ENCODE measurements around the gene SPOCK2. TPM values are rescaled to one million over a fixed set of nuclear protein-coding genes. Genes with fewer than 3 reads are reported as not detected.

SPOCK2 gene
- total RNA-seq, 2 experiments from 2014 or later, result 0.76 to 7.5 TPM

DNA sequence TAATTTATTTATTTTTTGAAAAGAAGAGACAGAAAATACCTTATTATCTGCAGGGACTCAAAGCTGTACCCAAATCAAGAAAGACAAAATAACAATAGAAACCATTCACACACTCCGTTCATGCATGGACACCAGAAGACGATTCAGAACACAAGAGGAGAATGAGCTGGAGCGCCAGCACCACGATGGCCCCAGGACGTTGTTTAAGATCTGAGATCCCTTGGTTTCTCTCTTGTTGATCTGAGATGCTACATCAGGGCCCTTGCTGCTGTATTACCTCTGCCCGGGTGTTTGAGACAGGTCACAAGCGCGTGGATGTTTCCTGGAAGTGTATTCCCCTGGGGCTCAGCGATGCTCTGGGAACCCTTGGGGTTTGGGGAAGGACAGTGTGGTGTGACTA, 77.3 kb downstream of the SPOCK2 start:
- Histone ChIP-seq H3K27ac (ENCODE audit: low read depth, low read length, poor library complexity, severe bottlenecking) (no peak overlapping the region), H4K20me1 (ENCODE audit: insufficient read depth, low read length) (no peaks in the 10 kb centered on the region), H3K4me1 (ENCODE audit: insufficient read depth, low read length, poor library complexity, severe bottlenecking) (no peaks in the 10 kb centered on the region), H3K79me2 (ENCODE audit: insufficient read depth, low read depth, low read length) (no peaks in the 10 kb centered on the region), H3K9me3 (ENCODE audit: low read length) (no peaks in the 10 kb centered on the region), H3K9me2 (ENCODE audit: insufficient read depth, low read length) (no peaks in the 10 kb centered on the region), H3K4me3 (ENCODE audit: low read depth, low read length, poor library complexity, severe bottlenecking) (no peak overlapping the region), H2AFZ (ENCODE audit: low read length) (no peak overlapping the region), H3K4me2 (ENCODE audit: low read length) (no peak overlapping the region), H3K36me3 (ENCODE audit: insufficient read depth, low read length) (no peaks in the 10 kb centered on the region)
- CTCF ChIA-PET (ENCODE audit: unreplicated experiment), result no interaction called here
- no TSS peak for BruUV-seq (replicated peaks)
- no peak for DNase-seq (ENCODE audit: low spot score)
- POLR2A ChIA-PET, result no interaction called here
- intact Hi-C loops (cut with micrococcal nuclease; ENCODE audit: unreplicated experiment), result no loop called here
- TF ChIP-seq EZH2phosphoT487 (IDR thresholded peaks at IDR 0.05; ENCODE audit: borderline replicate concordance, low read depth, low read length), result no peak
- TF ChIP-seq, protein P1, sequence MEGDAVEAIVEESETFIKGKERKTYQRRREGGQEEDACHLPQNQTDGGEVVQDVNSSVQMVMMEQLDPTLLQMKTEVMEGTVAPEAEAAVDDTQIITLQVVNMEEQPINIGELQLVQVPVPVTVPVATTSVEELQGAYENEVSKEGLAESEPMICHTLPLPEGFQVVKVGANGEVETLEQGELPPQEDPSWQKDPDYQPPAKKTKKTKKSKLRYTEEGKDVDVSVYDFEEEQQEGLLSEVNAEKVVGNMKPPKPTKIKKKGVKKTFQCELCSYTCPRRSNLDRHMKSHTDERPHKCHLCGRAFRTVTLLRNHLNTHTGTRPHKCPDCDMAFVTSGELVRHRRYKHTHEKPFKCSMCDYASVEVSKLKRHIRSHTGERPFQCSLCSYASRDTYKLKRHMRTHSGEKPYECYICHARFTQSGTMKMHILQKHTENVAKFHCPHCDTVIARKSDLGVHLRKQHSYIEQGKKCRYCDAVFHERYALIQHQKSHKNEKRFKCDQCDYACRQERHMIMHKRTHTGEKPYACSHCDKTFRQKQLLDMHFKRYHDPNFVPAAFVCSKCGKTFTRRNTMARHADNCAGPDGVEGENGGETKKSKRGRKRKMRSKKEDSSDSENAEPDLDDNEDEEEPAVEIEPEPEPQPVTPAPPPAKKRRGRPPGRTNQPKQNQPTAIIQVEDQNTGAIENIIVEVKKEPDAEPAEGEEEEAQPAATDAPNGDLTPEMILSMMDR (conservative IDR thresholded peaks at IDR 0.05; ENCODE audit: low read length), result no peak

DNA sequence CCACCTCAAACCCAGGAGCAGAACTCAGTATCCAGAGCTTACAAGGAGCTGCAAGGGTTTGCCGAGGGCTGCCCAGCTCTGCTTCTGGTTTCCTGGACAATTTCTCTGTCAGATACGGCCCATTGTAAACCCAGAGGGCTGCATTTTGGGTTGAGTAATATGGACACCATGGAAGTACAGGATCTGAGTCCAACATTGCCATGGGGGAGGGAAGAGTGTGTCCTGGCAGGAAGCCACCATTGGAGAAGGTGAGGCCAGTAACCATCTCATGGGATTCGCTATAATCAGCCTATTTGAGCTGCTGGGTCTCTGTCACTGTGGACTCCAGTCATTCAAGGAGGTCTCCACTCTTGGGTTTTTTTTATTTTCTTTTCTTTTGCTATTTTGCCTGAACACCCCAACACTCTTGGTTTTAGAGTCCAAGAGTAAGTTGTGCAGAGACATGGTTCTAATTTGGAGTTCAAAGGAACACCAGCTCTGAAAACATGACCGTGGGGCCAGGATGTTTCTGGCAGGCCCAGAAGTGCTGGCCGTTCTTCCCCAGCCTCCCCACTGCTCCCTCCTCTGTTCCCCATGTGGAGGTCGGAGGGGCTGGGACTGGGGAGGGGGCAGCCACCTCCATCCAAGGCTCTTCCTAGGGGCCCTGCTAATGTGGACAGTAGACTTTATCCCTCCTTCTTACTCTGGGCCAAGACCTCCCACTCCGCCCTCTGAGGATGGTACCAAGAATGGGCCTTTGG, 77.9 kb downstream of the SPOCK2 start:
- no peaks in the 10 kb centered on the region for H3K9me2 ChIP-seq (ENCODE audit: insufficient read depth, low read length)
- no peaks in the 10 kb centered on the region for H3K9me3 ChIP-seq (ENCODE audit: low read length)
- no peak for TF ChIP-seq EZH2phosphoT487 (IDR thresholded peaks at IDR 0.05; ENCODE audit: borderline replicate concordance, low read depth, low read length)
- TF ChIP-seq, protein P1 (conservative IDR thresholded peaks at IDR 0.05; ENCODE audit: low read length), result no peak
- H3K27ac ChIP-seq (ENCODE audit: low read depth, low read length, poor library complexity, severe bottlenecking), result no peak overlapping the region
- CTCF ChIA-PET (ENCODE audit: unreplicated experiment), result no interaction called here
- no peaks in the 10 kb centered on the region for H4K20me1 ChIP-seq (ENCODE audit: insufficient read depth, low read length)
- H3K4me1 ChIP-seq (ENCODE audit: insufficient read depth, low read length, poor library complexity, severe bottlenecking), result no peaks in the 10 kb centered on the region
- no peaks in the 10 kb centered on the region for H3K79me2 ChIP-seq (ENCODE audit: insufficient read depth, low read depth, low read length)
- H3K4me2 ChIP-seq (ENCODE audit: low read length), result no peak overlapping the region
- no peak overlapping the region for H2AFZ ChIP-seq (ENCODE audit: low read length)
- BruUV-seq (replicated peaks), result no TSS peak
- no peak overlapping the region for H3K4me3 ChIP-seq (ENCODE audit: low read depth, low read length, poor library complexity, severe bottlenecking)
- intact Hi-C loops (cut with micrococcal nuclease; ENCODE audit: unreplicated experiment), result no loop called here
- DNase-seq (ENCODE audit: low spot score), result no peak
- H3K36me3 ChIP-seq (ENCODE audit: insufficient read depth, low read length), result no peaks in the 10 kb centered on the region
- POLR2A ChIA-PET, result no interaction called here

- H3K4me3 ChIP-seq (ENCODE audit: low read depth, low read length, poor library complexity, severe bottlenecking), result no peak overlapping the region
- POLR2A ChIA-PET, result no interaction called here
- no peaks in the 10 kb centered on the region for H3K9me3 ChIP-seq (ENCODE audit: low read length)
- intact Hi-C loops (cut with micrococcal nuclease; ENCODE audit: unreplicated experiment), result no loop called here
- TF ChIP-seq, protein P1 (conservative IDR thresholded peaks at IDR 0.05; ENCODE audit: low read length), result no peak
- no peak for TF ChIP-seq EZH2phosphoT487 (IDR thresholded peaks at IDR 0.05; ENCODE audit: borderline replicate concordance, low read depth, low read length)
- H3K9me2 ChIP-seq (ENCODE audit: insufficient read depth, low read length), result no peaks in the 10 kb centered on the region
- H3K79me2 ChIP-seq (ENCODE audit: insufficient read depth, low read depth, low read length), result no peaks in the 10 kb centered on the region
- no peaks in the 10 kb centered on the region for H3K4me1 ChIP-seq (ENCODE audit: insufficient read depth, low read length, poor library complexity, severe bottlenecking)
- no peak overlapping the region for H3K4me2 ChIP-seq (ENCODE audit: low read length)
- H4K20me1 ChIP-seq (ENCODE audit: insufficient read depth, low read length), result no peaks in the 10 kb centered on the region
- CTCF ChIA-PET (ENCODE audit: unreplicated experiment), result interaction anchor here (0.5 kb wide), 1 partner anchor 39 kb away, joined by 3 read pairs; no protein-coding TSS in a partner anchor
- H3K27ac ChIP-seq (ENCODE audit: low read depth, low read length, poor library complexity, severe bottlenecking), result no peak overlapping the region
- no TSS peak for BruUV-seq (replicated peaks)
- no peaks in the 10 kb centered on the region for H3K36me3 ChIP-seq (ENCODE audit: insufficient read depth, low read length)
- no peak for DNase-seq (ENCODE audit: low spot score)
- no peak overlapping the region for H2AFZ ChIP-seq (ENCODE audit: low read length)
These were observed 78.8 kb downstream of the SPOCK2 start for GRCh38 chr10:72009425-72010081.

Measured in OCI-LY7 (cell line).